Loucy (cell line): ENCODE results near the gene MAGOHB.

ENCODE experiments used
- H2AFZ ChIP-seq: fragments of 200-600 bp; sonication (generic); 2 replicates; pipeline ENCODE4 v1.6.0; 2016; ENCODE audit warnings: antibody characterized with exemption, mild to moderate bottlenecking, low read length, moderate library complexity
- H3F3A ChIP-seq: fragments of 200-600 bp; 2 replicates; pipeline ENCODE4 v1.6.0; 2016; ENCODE audit warnings: antibody characterized with exemption, low read depth, mild to moderate bottlenecking
- H3K27me3 ChIP-seq: fragments of 200-600 bp; sonication (generic); 2 replicates; pipeline ENCODE4 v1.6.1; 2014; ENCODE audit warnings: low read length, mild to moderate bottlenecking; ENCODE audit not compliant: insufficient read depth, poor library complexity, severe bottlenecking
- H3K36me3 ChIP-seq: fragments of 200-600 bp; sonication (generic); 2 replicates; pipeline ENCODE4 v1.6.1; 2016; ENCODE audit warnings: low read length; ENCODE audit not compliant: insufficient read depth
- H3K4me1 ChIP-seq: fragments of 200-600 bp; sonication (generic); 2 replicates; pipeline ENCODE4 v1.5.1; 2014; ENCODE audit warnings: low read length, mild to moderate bottlenecking; ENCODE audit not compliant: insufficient read depth, poor library complexity, severe bottlenecking
- H3K4me2 ChIP-seq: fragments of 200-600 bp; sonication (generic); 2 replicates; pipeline ENCODE4 v1.6.0; 2014; ENCODE audit warnings: antibody characterized with exemption, low read length, low read depth, mild to moderate bottlenecking; ENCODE audit not compliant: poor library complexity, severe bottlenecking
- H3K4me3 ChIP-seq: fragments of 200-600 bp; sonication (generic); 2 replicates; pipeline ENCODE4 v1.5.1; 2014; ENCODE audit warnings: low read length, mild to moderate bottlenecking, mixed read lengths; ENCODE audit not compliant: poor library complexity, severe bottlenecking
- H3K79me2 ChIP-seq: fragments of 200-600 bp; sonication (generic); 2 replicates; pipeline ENCODE4 v1.6.1; 2014; ENCODE audit warnings: low read length; ENCODE audit not compliant: insufficient read depth
- H3K9ac ChIP-seq: fragments of 200-600 bp; sonication (generic); 2 replicates; pipeline ENCODE4 v1.6.0; 2014; ENCODE audit warnings: mild to moderate bottlenecking, low read depth, low read length, moderate library complexity; ENCODE audit not compliant: poor library complexity, severe bottlenecking
- H3K9me2 ChIP-seq: fragments of 200-600 bp; sonication (generic); replicated peaks from 2 replicates; pipeline ENCODE4 v1.6.1; 2016; ENCODE audit warnings: low read depth, low read length, mixed read lengths
- H3K9me3 ChIP-seq: fragments of 200-600 bp; sonication (generic); 2 replicates; pipeline ENCODE4 v1.6.1; 2014; ENCODE audit warnings: mild to moderate bottlenecking, antibody characterized with exemption, low read length, low read depth; ENCODE audit not compliant: insufficient read depth
- H4K20me1 ChIP-seq: fragments of 200-600 bp; sonication (generic); 2 replicates; pipeline ENCODE4 v1.6.0; 2014; ENCODE audit warnings: antibody characterized with exemption, low read length, mild to moderate bottlenecking; ENCODE audit not compliant: insufficient read depth, poor library complexity, severe bottlenecking
- CTCF ChIP-seq: fragments of 200-600 bp; sonication (generic); conservative IDR thresholded peaks from 2 replicates; pipeline ENCODE4 v1.5.1; 2014; ENCODE audit warnings: mild to moderate bottlenecking, antibody characterized with exemption, low read length
- EZH2phosphoT487 ChIP-seq: fragments of 200-600 bp; IDR thresholded peaks from 2 replicates; pipeline ENCODE4 v1.6.1; 2018; ENCODE audit warnings: antibody characterized with exemption, mild to moderate bottlenecking, moderate library complexity, borderline replicate concordance

Gene MAGOHB

GRCh38 chr12:10595881-10596280, 17.5 kb downstream of the MAGOHB start:
- Histone ChIP-seq H3K36me3 (no peaks in the 10 kb centered on the region), H3K79me2 (no peaks in the 10 kb centered on the region), H3K9me3 (no peaks in the 10 kb centered on the region), H3K4me2 (no peak overlapping the region), H3F3A (no peaks in the 10 kb centered on the region), H3K9me2 (no peaks in the 10 kb centered on the region), H3K9ac (no peak overlapping the region), H2AFZ (no peak overlapping the region), H3K4me3 (no peak overlapping the region), H4K20me1 (no peaks in the 10 kb centered on the region), H3K4me1 (no peaks in the 10 kb centered on the region), H3K27me3 (no peaks in the 10 kb centered on the region)
- TF ChIP-seq CTCF (no peak), EZH2phosphoT487 (no peak)

DNA sequence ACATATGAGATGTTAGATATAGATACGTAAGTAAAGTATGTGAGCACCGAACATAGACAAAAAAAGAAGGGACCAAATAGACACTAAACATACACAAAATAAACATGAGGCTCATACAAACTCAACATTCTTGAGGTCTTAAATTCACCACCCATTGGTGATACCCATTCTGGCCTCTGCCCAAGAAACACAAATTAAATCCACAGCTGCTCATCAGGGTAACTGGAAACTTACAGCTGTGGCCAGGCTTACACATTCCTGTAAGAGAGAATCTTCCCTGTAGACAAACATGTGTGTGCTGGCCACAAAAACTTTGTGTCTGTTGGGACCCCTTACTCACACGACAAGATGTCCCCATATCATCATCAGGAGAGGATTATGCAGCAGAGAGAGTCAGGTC, 22.4 kb downstream of the MAGOHB start:
- H3K9ac ChIP-seq: no peak overlapping the region
- TF ChIP-seq CTCF (no peak), EZH2phosphoT487 (no peak)
- H3K4me2 ChIP-seq: no peak overlapping the region
- H3K79me2 ChIP-seq: no peaks in the 10 kb centered on the region
- no peak overlapping the region for H3K4me3 ChIP-seq
- H3K4me1 ChIP-seq: no peaks in the 10 kb centered on the region
- H3K9me2 ChIP-seq: no peaks in the 10 kb centered on the region
- no peaks in the 10 kb centered on the region for H3K9me3 ChIP-seq
- H3K36me3 ChIP-seq: no peaks in the 10 kb centered on the region
- H2AFZ ChIP-seq: no peak overlapping the region
- no peaks in the 10 kb centered on the region for H3K27me3 ChIP-seq
- H3F3A ChIP-seq: no peaks in the 10 kb centered on the region
- H4K20me1 ChIP-seq: no peaks in the 10 kb centered on the region

GRCh38 chr12:10584415-10584814, 29.0 kb downstream of the MAGOHB start:
- TF ChIP-seq EZH2phosphoT487: no peak
- no peak for TF ChIP-seq CTCF
- no peaks in the 10 kb centered on the region for H3K9me3 ChIP-seq

More at GRCh38 chr12:10584415-10584814, 29.0 kb downstream of the MAGOHB start:
- no peak overlapping the region for H3K9ac ChIP-seq
- no peaks in the 10 kb centered on the region for H3K27me3 ChIP-seq
- H3K36me3 ChIP-seq: no peaks in the 10 kb centered on the region
- no peaks in the 10 kb centered on the region for H4K20me1 ChIP-seq
- no peaks in the 10 kb centered on the region for H3K4me1 ChIP-seq
- no peak overlapping the region for H2AFZ ChIP-seq
- no peaks in the 10 kb centered on the region for H3F3A ChIP-seq
- H3K4me2 ChIP-seq: no peak overlapping the region
- no peaks in the 10 kb centered on the region for H3K79me2 ChIP-seq
- H3K9me2 ChIP-seq: no peaks in the 10 kb centered on the region
- H3K4me3 ChIP-seq: no peak overlapping the region
